C4-2B (cell line): ENCODE results near the gene SRSF4.
"Not testable (repeated sequence)": the region's sequence is repeated elsewhere in the genome, so short reads cannot be mapped to it uniquely, and the experiment has no call there.

Source experiments
- H3K27ac ChIP-seq: fragments of 450-650 bp; 2 replicates; pipeline ENCODE4 v1.5.1; 2017
- ZFX ChIP-seq: fragments of 450-650 bp; IDR thresholded peaks from 2 replicates; pipeline ENCODE4 v1.6.1; 2017
- TF ChIP-seq, protein P1 (sequence below): fragments of 450-650 bp; conservative IDR thresholded peaks from 2 replicates; pipeline ENCODE4 v1.5.1; 2017; ENCODE audit warnings: mild to moderate bottlenecking

SRSF4 gene

DNA sequence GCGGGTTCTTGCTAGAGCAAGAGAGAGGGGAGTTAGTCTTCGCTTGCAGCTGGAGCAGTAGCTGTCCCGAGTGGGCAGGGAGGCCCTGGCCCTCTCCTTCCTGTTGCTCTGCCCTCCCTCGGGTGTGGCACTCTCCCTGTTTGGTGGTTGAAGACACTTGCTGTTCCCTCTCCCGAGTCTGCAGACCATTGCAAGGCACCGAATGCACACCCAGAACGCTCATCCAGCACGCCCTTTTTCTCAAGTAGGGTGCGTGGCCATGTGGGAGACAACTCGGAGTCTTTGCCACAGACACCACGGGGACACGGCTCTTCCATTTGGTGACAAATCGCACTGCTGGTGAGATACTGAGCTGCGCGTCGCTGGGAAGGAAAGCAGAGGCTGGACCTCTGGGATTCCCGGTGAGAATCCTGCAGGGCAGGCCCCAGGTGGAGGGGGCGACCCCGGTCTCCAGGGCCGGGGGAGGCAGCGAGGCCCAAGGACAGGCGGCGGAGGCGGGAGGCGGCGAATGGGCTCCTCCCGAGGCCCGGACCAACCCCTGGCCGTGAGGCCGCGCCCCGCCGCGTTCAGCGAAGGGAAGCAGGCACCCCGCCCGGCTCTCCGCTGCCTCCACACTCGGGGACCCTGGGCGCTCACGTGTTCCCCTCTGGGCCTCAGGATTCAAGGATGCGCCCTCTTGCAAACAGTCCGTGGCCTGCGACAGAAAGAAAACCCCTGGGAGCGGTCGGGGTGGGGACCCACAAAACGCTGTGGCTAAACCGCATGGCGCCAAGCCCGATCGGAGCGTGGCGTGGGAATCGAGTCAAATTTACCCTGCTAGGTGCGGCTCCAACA lies 47.6 kb downstream of the SRSF4 start:
- H3K27ac ChIP-seq, result no peak overlapping the region; the same call in 1 of the 2 replicates

DNA sequence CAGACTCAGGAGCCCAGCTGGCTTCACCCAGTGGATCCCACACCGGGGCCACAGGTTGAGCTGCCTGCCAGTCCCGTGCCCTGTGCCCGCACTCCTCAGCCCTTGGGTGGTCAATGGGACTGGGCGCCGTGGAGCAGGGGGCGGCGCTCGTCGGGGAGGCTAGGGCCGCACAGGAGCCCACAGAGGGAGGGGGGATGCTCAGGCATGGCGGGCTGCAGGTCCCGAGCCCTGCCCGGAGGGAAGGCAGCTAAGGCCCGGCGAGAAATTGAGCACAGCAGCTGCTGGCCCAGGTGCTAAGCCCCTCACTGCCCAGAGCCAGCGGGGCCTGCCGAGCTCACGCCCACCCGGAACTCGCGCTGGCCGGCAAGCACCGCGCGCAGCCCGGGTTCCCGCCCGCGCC lies 50.6 kb downstream of the SRSF4 start:
- H3K27ac ChIP-seq, result not testable (repeated sequence)

More for the DNA sequence above, 47.6 kb downstream of the SRSF4 start:
- TF ChIP-seq ZFX, result no peak
- TF ChIP-seq, protein P1, sequence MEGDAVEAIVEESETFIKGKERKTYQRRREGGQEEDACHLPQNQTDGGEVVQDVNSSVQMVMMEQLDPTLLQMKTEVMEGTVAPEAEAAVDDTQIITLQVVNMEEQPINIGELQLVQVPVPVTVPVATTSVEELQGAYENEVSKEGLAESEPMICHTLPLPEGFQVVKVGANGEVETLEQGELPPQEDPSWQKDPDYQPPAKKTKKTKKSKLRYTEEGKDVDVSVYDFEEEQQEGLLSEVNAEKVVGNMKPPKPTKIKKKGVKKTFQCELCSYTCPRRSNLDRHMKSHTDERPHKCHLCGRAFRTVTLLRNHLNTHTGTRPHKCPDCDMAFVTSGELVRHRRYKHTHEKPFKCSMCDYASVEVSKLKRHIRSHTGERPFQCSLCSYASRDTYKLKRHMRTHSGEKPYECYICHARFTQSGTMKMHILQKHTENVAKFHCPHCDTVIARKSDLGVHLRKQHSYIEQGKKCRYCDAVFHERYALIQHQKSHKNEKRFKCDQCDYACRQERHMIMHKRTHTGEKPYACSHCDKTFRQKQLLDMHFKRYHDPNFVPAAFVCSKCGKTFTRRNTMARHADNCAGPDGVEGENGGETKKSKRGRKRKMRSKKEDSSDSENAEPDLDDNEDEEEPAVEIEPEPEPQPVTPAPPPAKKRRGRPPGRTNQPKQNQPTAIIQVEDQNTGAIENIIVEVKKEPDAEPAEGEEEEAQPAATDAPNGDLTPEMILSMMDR, result no peak

DNA sequence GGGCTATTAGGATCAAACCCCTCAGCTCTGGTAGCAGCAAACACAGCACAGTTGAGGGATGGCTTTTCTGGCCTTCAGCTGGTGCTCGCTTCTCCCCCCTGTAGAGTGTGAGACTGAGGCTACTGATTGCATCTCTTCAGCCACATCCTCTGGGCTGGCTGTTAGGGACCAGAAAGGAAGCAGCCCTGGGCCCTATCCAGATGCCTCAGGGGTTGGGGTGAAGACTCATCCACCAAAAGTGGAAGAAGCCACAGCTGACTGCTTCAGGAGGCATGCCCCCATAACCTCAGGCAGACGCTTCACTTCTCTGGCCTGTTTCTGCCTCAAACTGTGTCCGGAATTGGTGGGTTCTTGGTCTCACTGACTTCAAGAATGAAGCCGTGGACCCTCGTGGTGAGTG lies 51.8 kb downstream of the SRSF4 start:
- no peak overlapping the region for H3K27ac ChIP-seq

DNA sequence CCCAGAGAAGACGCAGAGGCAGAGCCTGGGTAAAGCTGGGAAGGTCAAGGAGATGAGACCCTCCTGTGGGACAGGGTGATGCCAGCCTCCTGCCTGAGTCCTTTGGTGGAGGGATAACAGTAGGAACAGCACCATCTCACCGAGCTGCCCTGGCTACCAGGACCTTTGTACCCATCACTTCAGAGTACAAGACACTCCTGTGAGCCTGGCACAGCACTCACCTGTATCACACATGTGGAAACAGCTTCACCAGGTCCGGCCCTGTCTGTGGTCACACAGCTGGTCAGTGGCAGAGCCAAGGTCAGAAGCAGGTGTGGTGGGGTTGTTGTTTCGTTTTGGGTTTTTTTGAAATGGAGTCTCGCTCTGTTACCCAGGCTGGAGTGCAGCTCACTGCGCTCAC lies 53.0 kb downstream of the SRSF4 start:
- TF ChIP-seq ZFX, result no peak
- TF ChIP-seq, protein P1, result no peak

More for the DNA sequence above, 51.8 kb downstream of the SRSF4 start:
- TF ChIP-seq, protein P1, result no peak
- no peak for TF ChIP-seq ZFX

DNA sequence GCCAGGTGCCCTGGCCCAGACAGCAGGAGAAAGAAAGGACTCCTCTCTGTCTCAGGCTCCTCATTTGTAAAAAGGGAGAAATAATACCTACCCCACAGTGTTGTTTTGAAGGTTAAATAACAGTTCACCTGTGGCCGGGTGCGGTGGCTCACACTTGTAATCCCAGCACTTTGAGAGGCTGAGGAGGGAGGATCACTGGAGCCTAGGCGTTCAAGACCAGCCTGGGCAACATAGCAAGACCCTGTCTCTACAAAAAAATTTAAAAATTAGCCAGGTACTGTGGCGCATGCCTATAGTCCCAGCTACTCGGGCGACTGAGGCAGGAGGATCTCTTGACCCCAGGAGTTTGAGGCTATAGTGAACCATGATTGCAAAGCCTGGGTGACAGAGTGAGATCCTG lies 55.5 kb downstream of the SRSF4 start:
- H3K27ac ChIP-seq, result no peak overlapping the region
- TF ChIP-seq, protein P1, result no peak
- no peak for TF ChIP-seq ZFX

More for the DNA sequence above, 53.0 kb downstream of the SRSF4 start:
- no peak overlapping the region for H3K27ac ChIP-seq

DNA sequence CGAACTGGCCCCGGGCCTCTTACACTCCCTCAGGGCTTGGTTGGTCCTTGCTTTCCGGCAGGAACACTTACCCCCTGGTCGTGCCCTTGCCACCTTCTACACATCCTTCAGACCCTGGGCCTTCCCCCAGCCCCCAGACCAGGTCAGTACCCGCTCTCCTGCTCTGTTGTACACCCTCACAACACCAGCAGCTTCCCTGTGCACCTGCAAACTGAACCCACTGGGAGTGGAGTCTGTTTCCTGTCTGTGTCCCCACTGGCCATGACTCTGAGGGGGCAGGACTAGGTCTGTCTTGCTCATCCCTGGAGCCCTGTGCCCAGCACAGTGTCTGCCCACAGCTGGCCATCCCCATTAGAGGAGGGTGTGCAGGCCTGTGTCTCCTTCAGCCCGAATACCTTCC lies 55.9 kb downstream of the SRSF4 start:
- H3K27ac ChIP-seq, result no peak overlapping the region
- no peak for TF ChIP-seq ZFX
- TF ChIP-seq, protein P1, result no peak

DNA sequence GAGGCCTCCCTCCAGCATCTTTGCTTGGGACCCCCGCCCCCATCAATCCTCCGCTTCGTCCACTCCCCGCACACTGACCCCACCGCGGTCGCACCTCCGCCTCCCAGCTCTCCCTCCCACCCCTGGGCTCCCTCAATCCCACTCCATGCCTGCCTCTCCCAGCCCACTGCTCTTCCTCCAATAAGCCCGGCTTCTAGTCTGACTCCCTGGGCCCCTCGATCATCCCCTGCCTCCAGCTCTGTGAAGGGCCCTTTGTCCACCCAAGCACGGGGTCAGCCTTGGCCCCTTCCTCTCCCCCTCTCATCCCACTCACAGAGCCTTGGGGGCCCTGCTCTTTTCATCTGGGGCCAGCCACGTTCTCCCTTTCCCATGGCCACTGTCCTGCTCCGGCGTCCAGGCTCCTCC lies 56.5 kb downstream of the SRSF4 start:
- H3K27ac ChIP-seq, result no peak overlapping the region
- TF ChIP-seq, protein P1, result no peak
- no peak for TF ChIP-seq ZFX
